ENCODE results near the gene SLC35A2.

Gene SLC35A2
- total RNA-seq, result 22.0 to 29.7 reads per million in 2 experiments

DNA sequence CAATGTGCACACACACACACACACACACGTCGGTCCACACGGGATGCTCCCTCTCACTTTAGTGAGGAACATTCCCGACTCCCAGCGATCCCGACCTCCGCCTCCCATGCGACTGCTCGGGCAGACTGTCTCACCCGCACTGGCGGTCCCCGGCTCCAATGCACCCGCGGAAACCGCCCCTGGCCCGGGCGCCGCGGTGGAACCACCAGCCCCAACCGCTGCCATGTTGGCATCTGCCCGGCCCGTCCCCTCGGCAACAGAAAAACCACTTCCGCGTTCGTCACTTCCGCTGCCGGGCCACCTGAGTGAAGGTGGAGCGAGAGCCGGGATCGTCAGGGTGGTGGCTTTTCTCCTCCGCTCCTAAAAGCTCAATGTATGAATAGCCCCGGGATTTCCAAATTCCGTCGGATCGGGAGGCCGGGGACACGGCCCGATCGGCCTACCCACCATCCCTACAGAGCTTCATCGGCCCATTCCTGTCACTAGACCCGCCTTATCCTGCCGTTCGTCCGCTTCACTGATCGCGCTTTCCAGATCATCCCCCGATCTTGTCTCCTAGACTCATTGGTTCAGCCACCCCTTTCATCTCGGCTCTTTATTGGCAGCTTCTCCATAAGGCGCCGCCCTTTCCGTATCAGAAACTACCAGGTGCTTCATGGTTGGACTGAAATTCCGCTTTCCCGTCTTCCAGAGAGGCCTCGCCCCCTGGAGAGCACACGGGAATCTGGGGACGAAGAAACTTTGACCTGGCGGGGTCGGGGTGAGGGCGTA lies at the start of gene SLC35A2:
Gene SLC35A2, minus strand, starts transcription at position 235 of the 771 bp plus-strand sequence. Its CDS starts 10 bp downstream, at position 225.
- DNase-seq (ENCODE audit: low read depth), result peak; percentile 85

DNA sequence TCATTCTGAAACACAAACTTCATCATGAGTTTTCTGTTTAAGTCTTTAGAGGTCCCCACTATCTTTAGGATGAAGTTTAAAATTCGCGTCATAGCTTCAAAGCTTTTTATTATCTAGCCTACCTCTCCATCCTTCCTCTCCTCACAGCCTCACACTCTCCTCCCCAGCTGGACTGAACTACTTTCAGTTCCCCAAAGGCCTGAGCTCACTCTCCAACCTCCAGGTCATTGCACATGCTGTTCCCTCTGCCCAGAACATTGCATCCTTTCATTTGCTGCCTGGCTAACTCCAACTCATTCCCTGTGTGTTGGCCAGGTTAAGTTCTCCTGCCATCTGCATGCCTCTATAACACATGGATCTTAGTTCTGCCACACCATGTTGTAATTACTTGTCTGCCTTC lies 48.8 kb upstream of the SLC35A2 start:
- no peak for DNase-seq (ENCODE audit: low read depth)

DNA sequence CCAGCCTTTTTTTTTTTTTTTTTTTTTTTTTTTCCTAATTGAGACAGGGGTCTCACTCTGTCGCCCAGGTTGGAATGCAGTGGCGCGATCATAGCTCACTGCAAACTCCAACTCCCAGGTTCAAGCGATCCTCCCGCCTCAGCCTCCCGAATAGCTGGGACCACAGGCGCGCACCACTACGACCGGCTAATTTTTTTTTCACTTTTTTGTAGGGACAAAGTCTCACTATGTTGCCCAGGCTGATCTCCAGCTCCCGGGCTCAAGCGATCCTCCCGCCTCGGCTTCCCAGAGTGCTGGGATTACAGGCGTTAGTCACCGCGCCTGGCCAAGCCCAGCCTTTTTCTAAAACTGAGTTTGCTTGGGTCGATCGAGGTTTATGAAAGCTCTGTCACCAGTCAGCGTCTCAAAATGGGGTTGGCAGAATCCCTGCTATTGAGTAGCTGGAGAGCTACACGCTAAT lies 47.2 kb upstream of the SLC35A2 start:
- no peak for DNase-seq (ENCODE audit: low read depth)

DNA sequence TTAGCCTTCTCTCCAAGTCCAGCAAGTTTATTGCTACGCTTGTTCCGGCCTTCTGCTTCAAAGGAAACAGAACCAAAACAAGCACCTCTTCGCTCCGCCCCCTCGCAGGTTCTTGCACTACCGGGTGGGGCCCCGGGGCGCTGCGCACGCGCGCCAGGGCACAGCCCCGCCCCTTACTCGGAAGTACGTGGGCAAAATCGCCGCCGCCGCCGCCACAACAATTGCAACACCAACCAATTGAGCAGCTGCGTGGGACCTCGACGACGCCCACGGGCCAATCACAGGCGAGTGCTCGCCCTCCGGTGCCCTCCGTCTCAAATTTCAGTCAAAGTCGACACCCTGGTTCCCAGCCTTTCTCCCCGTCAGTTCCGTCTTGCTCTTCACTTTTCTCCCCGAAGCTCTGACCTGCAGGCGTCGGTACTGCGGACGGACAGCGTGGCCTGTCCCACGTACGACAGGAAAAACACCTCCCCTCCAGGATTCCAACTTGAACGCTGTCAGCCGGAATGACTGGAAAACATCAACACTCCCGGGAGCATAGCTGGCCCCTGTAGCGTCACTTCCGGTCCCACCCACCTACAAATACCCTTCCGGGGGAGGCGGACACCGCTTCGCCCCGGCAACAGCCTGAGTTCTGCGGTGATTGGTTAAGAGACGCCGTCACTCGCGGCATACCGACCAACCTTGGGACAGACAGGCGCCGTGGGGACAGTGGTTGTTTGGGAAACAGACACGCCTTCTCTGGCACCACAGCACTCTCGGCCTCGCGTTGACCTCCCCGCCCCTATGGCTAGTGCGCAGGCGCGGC lies 46.6 kb upstream of the SLC35A2 start:
- peak; percentile 90 for DNase-seq (ENCODE audit: low read depth)

DNA sequence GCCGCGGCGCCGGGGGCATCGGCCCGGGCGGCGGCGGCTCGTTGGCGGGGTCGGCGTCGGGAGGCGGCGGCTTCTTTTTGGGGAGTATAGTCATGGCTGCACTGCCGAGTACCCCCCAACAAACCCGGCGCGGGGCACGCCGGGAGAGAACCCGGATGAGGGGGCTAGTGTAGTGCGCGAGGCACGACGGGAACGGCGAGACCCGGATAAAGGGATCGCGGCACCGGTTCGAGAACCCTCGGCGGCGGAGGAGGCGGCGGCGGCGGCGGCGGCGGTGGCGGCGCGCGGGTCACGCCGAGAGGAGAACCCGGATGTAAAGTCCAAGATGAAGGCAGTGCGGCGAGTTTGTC lies 46.0 kb upstream of the SLC35A2 start, which contains the start of gene OTUD5:
Gene OTUD5, minus strand, starts transcription at position 131 of the 350 bp plus-strand sequence. Its CDS starts 37 bp downstream, at position 94.
- DNase-seq (ENCODE audit: low read depth), result peak; percentile 68

DNA sequence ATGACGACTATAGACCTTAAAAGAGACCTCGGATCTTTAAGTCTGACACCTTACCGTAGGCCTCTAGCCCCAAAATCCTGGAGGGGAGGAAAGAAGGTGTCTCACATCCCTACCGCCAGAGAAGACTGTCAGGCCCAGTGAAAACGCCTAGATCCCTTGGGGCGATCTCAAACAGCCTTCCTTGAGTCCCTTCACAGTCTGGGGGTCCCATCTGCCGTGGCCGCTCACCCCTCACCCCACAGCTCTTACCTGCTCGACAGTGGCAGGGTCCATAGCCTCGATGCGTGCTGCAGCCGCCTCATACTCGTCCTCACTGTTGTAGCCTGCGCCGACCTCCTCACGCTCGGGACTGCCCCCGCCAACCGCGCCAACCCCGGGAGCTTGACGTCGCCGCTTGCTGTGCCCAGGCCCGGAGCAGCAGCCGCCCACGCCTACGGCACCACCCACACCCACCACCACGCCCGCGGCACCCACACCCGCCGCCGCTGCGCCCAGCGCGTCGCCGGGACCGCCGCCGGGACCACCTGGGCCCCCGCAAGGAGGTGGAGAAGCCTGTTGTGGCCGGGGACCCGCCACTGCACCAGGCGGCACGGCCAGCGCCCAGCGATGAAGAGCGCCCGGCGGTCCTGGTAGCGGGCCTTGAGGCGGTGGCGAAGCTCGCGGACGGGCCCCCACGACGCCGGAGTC lies 45.4 kb upstream of the SLC35A2 start:
- DNase-seq (ENCODE audit: low read depth), result peak; percentile 42

DNA sequence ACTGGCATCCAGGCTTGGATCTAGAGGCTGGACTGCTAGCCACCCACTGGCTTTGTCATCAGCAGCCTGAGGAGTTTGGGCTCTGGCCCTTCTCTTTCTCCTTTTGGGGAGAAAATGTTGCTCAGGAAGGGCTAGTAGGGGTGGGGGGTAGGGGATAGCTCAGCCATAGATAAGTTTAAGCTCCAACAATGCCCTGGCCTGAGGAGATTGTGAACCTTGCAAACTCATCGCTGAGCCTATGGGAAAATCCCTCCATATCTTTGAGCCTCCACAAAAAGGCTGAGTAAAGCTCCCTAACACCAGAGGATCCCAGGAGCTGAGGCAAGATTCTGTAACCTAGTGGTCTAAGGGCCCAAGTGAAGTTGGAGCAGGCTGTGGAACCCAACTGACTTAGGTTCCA lies 37.1 kb upstream of the SLC35A2 start:
- no peak for DNase-seq (ENCODE audit: low read depth)

DNA sequence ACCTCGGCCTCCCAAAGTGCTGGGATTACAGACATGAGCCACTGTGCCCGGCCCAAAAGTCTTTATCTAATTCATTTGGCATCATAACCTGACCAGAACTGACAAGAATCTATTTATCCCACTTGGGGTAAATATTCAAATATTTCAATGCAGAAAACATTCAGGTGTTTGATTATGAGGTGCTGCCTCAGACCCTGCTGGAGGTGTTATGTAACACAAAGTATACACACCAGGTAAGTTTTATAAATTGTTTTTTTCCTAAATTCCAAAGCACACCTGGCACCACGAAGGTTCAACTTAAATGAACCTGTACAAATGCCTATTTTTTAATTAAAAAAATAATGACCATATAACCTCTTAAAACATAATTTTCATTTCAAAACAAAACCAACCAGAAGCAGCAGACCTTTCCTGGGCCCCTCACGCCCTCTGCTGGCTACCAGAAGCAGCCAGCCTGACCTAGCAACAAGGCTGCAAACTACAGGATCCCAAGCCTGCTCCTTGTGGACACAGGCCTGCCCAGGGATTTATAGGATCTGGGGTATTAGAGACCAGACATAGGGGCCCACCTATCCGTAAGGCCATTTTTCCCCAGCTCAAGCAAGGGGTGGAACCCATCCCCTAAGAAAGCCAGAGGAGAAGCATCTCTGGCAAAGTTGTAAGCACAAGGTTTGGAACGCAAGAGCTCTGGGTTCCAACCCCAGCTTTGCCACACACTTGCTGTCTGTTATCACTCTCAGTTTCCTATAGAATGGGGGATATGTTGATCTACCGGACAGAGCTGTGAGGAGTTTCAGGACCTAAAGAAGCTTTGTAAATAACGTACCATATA lies 34.3 kb upstream of the SLC35A2 start:
- peak; percentile 48 for DNase-seq (ENCODE audit: low read depth)

DNA sequence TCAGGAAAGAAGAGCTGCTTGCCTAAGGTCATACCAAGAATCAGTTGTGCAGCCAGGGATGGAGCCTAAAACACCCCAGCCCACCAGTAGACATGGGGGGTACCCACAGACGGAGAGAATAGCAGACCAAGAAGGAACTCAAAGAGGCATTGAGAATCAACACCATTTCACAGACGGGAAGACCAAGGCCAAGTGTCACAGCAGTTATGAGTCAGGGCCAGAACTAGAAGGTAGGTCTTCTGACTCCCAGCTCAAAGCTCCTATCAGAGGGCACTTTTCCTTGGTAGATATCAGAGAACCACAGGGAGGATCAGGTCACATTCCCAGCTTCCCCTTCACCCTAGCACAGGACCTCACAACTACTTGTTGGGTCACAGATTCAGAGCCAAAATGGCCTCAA lies 31.4 kb upstream of the SLC35A2 start:
- DNase-seq (ENCODE audit: low read depth), result no peak

DNA sequence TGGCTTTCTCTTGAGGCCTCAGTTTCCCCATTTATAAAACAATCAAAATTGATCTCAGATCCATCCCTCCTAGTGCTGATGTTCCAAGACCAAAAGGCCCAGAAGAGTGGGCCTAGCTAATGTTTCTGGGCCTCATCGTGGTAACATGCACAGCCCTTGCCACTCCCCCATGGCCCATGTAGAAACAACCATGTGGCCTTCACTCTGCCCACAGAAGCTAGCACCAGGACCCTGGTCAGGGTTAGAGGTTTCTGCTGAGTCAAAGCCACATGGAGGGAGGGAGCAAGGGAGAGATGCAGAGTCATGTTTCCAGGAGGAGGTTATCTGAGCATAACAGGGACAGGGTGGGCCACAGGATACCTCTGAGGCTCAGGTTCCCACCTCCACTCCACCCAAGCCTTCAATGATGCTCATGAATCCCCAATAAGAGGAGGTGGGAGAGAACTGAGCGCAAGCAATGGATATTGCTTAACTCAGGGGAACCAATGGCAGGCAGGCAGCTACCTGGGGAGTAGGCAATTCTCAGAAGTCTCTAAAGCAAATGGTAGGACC lies 29.0 kb upstream of the SLC35A2 start:
- DNase-seq (ENCODE audit: low read depth), result no peak

DNA sequence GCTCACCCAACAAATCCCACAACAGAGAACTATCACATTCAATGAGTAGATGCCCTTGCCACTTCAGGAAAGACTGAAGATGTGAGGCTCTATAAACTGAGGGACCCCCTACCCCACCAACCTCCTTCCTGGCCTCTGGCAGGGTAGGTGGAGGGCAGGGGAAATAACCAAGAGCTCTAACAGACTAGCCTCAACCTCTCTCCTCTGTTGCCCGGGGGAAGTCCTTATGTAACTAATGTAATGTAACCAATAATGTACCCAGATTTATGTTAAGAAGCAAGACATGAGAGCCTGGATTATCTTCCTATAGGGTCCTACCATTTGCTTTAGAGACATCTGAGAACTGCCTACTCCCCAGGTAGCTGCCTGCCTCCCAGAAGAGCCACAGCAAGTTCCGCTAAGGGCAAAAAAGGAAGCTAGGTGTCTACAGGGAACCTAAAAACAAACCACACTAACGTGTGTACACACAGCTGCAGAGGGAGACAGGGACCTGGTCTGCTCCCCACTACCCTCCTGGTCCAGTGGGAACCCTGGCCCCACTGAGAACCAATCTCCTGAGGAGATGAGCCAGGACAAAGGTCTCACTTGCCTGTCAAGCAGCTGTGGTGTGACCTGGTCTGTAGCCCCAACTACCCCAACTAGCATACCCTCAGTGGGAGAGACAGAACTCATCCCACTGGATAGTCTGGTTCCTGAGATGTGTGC lies 28.2 kb upstream of the SLC35A2 start:
- no peak for DNase-seq (ENCODE audit: low read depth)

DNA sequence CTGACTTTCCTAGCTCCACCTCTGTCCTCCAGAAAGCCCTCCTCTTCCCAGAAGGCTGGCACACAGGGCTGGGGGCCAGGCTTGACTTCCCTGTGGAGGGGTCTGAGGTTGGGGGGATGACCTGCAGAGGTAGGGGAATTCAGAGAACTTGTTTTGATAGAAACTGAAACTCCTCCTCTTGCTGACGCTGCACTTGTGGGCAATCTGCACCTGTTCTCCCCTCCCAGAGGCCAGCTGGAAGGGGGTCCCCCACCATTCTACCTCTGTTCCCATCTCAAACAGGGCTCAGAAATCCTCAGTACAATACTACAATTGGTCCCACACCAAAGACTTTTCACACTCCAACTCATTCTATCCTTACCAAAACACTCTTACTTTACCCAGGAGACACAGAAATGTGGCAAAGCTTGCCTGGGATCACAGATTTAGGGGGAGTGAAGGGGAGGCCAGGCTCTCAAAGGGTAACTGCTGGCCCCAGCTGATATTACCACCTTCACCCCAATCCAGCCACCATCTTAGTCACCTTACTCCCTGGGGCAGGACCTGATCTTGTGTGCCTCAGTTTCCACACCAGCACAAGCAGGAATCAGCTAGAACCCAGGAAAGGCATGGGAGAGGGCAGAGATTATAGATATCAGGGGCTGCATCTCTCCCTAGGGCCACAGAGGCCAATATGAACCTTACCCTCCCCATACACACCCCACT lies 27.4 kb upstream of the SLC35A2 start:
- DNase-seq (ENCODE audit: low read depth), result peak; percentile 63

DNA sequence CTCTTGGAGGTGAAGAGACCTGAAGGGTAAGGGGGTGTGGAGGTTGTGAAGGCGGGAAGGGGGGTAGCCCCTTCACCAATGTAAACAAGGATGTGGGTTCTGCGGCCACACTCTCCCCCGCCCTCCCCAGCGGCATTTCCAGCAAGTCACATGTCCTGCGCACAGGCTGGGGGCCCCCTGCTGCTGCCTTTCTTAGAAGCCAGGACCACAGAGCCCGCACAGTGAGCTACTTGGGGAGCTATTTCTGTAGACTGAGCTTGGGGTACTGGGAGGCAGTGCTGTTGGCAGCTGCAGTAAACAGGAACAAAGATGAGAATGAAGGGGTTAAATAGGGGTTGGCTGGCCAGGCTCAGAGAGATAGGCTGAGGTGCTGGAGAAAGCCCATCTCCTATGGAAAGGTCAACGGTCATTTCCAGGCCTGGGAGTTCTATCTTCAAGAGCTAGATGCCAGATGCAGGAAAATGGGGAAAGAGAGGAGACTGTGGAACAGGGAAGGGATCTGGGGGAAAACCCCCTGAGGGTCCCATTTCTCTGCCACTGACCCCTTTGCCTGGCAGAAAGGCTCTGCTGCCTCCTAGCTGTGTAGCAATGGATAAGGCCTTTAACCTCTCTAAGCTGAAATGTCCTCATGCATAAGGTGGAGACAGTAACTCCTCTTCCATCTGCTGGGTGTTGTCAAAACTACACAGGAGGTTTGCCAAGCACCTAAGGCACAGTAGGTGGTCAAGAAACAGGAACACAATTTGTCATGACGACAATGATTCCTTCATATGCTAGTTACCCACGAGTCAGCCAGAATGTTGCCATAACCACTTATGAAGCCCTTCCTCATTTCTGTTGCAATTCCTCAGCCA lies 25.8 kb upstream of the SLC35A2 start:
- DNase-seq (ENCODE audit: low read depth), result peak; percentile 81

DNA sequence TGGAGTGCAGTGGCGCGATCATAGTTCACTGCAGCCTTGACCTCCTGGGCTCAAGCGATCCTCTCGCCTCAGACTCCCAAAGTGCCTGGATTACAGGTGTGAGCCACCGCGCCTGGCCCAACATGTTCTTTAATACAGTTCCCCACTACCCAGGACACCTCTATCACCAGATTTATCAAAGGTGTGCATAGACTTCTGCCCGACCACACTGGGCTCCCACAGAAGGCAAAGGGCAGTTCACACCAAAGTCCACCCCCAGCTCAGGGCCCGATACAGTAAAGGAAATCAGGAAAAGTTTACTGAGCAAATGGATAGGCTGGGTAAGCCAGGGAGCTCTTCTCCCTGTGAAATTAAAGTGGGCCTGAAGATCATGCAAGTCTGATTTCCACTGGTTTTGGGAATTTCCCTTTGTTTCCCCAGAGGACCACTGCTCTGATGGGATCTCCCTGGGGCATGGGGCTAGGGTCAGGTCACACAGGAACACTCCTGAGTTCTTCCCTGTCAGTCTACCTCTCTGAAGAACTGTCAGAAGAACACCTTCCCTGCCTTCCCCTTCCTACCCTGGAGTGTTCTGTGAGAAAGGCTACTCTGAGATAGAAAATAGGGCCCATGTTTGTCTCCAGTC lies 25.1 kb upstream of the SLC35A2 start:
- no peak for DNase-seq (ENCODE audit: low read depth)

DNA sequence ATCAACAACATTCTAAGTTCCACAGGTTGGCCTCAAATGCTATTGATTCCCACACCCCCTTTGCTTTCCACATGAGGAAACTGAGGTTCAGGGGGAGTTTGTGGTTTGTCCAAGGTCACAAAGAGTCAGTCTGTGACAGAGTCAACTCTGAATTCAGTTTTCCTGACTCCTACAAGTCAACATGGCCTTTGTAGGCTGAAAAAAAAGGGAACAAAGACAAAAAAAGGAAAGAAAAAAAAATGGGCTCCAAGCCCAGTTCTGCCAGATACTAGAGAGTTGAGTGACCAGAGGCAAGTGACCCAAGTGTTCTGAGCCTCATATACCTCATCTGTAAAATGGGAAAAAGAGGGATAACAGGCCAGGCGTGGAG lies 23.8 kb upstream of the SLC35A2 start:
- DNase-seq (ENCODE audit: low read depth), result no peak

DNA sequence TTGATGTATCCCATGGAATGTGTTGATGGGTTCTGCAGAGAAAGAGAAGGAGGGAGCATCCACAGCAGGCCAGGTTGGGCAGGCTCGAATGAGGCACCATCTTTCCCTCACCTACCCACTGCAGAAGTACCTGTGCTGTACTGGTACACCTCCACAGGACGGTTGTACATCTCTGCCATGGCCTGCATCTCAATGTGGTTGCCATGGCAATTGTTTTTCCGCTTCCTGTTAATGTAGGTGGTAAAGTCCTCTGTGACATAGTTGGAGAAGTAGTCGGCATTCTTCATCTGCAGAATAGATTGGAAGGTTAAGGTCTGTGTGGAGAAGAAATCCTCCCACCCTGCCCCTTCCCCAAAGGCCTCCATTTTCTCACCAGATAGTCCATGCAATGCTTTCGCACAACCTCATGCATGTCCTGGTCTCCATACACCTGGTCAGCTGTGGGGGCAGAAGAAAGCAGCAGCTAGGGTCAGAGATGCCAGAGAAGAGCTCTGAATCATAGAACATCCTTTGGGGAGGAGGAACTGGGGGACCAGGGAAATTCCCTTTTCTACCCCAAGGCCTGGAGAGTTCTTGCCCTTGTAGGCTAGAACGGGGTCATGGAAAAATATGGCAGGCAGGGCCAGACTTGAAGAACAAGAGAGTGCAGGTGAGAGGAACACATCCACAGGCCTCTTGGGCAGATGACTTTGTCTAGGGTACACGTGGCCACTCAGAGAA lies 23.3 kb upstream of the SLC35A2 start:
- DNase-seq (ENCODE audit: low read depth), result peak; percentile 48

DNA sequence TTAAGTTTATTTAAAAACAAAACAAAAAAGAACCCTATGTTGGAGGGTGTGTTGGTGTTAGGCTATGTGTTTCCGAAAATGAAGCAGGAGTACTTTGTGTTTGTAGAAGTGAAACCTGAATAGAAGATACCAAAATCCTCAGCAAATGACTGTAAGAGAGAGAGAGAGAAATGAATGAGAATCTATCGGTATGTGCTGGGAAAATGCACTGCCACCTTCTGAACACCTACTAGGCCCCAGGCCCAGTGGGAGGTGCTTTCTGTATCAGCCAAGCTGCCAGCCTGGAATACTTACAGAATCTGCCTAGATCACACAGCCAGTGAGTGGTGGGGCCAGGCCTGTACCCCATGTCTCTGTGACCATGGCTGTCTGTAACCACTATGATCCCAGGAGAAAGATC lies 22.3 kb upstream of the SLC35A2 start:
- DNase-seq (ENCODE audit: low read depth), result no peak

Data from T follicular helper cell (primary cell).